ENCODE results near the gene SNRNP25.

Gene SNRNP25

DNA sequence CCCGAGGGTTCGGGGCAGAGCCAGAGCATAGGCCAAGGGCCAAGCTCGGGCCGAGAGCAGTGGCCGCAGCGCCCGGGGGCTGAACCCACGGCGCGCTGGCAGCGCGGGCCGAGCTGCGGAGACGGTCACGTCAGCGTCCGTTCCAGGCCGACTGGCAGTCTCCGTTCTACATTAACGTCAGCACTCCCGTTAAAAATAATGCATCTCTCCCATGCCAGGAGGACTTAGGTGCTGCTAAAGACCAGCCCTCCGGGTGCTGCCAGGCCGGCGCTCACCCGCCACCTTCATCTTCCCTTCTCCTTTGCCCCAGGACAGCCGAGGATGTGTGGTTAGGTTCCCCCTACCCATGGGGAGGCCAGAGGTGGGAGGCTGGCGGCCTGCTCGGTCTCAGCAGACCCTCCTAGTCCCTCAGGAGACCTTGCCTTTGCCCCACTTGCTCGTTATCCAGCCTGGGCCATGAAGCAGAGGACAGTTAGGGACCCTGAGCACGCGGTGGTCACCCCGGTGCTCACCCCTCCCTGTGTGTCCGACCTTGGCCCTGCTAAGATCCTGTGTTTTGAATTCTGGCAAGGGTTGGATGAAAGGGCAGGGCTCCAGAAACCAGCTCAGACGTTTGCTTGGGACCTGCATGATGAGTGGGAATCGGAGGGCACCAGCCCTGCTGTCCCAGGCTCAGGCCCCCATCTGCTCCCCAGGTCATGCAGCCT, 25.0 kb downstream of the SNRNP25 start:
- DNase-seq, result no peak

GRCh38 chr16:79151-80054, 25.8 kb downstream of the SNRNP25 start:
- DNase-seq, result no peak

- DNase-seq, result no peak
Measured at GRCh38 chr16:83060-83603, 29.5 kb downstream of the SNRNP25 start.

DNA sequence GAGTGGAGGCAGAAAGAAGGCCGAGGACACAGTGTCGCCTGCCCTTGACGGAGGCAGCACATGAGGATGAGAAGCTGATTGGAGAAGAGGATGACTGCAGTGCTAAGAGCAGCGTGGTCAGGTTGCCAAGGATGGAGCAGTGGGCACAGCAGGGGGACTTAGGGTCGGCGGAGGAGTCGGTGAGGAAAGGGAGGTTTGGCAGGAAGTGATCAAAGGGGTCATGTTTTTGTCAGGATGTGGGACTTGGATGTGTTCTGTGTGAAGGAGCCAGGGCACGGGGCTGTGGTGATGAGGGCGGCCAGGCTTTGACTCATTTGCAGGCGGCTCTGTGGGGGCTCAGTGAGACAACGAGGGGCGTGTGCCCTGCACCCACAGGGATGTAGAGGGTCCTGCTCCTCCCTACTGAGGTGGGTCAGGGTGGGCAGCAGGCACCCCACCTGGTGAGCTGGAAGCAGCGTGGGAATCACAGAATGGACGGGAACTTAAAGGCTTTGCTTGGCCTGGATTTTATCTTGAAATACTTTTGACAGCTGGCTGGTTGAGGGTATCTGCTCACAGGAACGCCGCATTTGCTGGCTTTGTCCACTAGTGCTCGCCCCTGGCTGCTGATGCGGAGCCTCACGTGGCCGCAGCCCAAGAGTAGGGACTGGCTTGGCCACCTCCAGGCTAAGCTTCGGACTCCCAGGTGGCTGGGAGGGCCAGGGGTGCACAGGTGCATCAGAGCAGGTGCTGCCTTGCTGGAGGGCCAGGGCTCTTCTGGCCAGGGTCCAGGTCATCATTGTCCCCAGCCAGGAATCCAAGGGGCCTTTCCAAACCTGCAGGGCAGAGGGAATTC, 30.4 kb downstream of the SNRNP25 start:
- no peak for DNase-seq

GRCh38 chr16:84718-85406, 31.2 kb downstream of the SNRNP25 start:
- peak; percentile 18 for DNase-seq

GRCh38 chr16:85407-85782, 31.8 kb downstream of the SNRNP25 start:
- DNase-seq, result no peak

GRCh38 chr16:85865-86264, 32.2 kb downstream of the SNRNP25 start:
- no peak for DNase-seq

DNA sequence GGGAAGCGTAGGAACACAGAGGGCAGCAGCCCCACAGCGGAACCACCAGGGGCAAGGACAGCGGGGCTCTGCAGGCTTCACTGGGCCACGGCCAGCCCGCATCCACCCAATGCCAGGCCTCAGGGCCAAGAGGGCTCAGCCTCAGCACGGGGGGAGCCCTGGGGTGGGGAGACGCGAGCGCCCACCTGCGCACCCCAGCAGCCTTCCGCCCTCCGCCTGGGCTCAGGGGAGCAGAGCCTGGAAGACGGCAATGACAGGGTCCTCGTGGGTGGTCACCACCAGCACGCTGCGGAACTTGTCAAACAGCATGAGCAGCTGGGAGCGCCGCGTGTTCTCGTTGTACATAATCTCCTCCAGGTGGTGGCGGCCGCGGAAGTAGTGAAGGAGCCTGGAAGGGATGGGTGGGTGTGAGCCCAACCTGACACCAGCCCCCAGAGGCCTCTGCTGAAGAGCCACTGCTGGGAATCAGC, 32.9 kb downstream of the SNRNP25 start:
- DNase-seq, result no peak

DNA sequence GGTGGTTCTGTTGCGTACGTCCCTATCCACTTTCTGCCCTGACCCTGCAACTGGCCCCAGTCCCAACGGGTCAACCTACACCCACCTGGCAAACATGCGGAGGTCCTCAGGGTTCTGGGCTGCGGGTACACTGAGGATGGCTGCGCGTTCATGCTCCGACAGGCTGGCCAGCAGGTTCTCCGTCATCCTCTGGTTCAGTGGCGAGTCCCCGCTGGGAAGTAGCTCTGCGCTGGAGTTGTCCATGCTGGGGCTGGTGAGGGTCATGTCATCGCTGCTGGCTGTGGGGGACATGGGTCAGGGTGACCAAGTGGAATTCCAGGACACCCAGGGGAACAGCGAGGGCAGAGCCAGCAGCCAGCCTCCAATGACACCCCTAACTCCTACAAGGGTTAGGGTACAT, 35.0 kb downstream of the SNRNP25 start:
- no peak for DNase-seq

- no peak for DNase-seq
Measured at GRCh38 chr16:89391-90302, 36.0 kb downstream of the SNRNP25 start.

DNA sequence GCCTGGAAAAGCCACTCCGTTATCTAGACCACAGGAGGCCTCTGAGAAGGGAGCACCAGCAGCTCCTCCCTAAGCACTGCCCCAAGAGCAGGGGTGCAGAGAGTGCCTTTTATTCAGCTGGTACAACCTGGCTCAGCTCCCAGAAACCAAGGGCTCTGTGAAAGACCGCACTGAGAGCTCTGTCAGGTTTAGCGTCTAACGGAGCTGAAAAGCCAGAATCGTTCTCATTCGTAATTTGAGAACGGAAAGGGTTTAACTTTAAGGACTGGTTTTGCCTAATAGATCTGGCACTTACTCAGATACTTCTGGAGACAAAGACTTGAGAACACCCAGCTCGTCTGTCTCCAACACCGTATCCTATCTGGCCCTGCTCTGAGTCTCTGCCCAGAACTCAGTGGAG, 37.9 kb downstream of the SNRNP25 start:
- DNase-seq, result no peak

DNA sequence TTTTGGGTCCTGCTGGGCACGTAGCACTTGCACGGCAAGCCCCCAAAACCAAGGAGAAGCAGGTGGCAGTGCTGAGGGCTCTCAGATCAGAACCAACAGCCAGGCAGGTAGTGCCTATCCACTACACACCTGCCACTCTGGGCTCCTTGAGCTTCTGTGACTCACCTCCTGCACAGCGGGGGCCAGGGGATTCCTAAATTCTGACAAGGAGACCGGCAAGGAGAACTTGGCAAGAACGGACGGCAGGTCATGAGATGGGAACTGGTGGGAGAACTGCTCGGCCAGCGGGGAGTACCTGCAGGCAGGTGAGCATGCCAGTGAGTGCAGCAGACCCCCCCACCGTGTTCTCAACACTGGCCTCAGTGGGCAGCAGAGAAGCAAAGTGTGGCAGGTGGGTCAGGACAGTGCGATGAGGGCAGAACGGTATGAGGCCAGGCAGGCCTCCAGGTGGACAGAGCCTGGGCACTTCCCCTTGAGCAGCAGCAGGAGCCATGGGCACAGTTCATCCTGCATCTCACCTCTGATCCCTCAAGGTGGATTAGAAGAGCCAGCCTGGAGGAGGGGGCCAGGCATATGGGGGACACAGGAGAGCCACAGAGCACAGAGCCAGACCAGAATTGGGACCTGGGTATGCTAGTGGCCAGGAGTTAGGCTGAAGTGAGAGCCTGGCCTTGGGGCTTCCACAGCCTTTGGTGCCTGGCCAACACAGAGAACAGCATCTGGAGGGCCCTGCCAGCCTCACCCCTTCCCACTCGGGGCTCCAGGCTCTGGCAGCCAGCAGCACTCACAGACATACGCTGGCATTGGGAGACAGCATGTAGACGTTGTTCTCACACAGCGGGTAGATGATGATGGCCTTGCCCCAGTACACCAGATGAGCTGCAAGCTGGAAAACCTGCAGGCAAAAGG, 39.1 kb downstream of the SNRNP25 start:
- DNase-seq, result no peak

- DNase-seq, result no peak
Measured at GRCh38 chr16:94918-95265, 41.3 kb downstream of the SNRNP25 start.

DNA sequence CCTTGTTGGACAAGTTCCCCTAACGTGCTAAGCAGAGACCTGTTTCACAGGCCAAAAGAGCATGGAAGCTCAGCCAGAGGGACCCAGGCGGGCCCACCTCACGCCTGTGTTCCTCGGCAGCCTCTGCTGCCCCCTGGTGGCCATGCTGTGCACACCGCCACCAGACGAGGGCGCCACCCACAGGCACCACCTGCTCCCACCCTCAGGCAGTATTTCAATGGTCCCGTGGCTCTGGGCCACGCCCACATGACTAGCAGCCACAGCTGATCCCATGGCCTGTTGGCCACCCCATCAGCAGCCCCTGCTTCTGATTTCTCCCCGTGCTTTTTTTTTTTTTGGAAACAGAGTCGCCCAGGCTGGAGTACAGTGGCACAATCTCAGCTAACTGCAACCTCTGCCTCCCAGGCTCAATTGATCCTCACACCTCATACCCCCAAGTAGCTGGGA, 43.3 kb downstream of the SNRNP25 start:
- DNase-seq, result peak; percentile 91

GRCh38 chr16:97822-98221, 44.2 kb downstream of the SNRNP25 start:
- DNase-seq, result no peak

GRCh38 chr16:100989-101388, 47.4 kb downstream of the SNRNP25 start:
- DNase-seq, result no peak

DNA sequence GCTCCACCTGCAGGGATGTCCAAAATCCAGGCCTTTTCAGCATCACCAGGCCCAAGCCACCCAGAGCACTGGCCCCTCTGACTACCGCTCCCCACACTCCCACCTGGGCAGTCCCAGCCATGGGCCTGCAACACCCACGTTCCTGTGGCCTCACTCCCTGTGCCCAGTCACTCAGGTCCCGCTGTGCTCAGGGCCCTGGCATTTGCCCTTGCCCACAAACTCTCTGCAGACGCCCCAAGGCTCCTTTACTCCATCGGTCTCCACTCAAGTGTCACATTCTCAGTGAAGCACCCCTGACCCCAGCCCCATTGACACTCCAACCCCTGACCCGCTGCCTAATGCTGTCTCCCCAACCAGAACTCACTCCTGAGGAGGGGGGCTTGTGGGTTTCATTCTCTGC, 48.0 kb downstream of the SNRNP25 start:
- no peak for DNase-seq

DNA sequence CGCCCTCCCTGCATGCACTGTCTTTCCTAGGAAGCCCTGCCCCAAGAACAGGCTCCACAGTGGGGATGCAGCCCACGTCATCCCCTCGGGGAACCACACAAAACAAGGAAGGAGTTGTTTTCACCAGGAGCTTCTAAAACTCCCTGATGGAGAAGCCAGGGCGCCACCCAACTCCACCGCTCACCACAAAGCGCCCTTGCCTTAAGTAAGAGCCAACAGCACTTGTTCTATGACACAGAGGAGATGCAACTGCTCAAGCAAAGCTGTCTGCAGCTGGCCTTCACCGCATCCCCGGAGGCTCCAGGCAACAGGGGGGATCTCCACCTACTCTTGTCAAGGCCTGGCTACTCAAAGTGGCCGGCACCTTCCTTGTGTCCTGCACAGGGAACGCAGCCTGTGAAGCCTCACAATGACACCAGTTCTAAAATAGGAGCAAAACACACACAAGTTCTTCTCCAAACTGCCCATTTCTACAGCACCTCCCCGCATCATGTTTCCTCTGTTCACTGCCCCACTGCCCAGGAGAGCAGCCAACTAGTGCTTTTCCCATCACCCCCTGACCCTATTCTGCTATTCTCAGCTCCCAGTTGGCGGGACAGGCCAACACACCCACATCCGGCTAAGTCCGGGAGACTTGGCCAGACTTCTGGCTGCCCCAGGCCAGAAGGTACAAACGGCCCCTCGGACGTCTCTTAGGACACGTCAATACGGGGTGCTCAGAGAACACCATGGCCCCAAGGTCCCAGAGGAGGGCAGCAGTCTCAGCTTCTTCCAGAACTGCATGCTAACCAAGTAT, 48.6 kb downstream of the SNRNP25 start:
- DNase-seq, result no peak

DNA sequence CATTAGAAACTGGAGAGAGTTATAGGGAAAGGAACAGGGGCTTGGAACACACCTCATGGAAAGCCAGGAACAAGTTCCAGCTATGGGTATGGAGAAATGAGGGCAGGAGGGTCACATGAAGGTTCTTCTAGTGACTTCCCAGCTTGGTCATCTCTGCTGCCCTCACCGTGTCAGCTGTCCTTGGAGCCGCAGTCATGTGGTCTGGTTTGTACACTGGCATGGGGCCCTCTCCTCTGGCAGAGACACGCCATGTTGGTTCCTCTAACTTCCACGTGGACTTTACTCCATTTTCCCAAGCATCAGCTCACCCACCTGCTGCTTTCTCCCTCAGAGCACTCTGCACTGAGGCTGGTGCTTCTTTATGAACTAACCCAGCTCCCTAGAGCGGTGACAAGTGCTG, 50.7 kb downstream of the SNRNP25 start:
- DNase-seq, result no peak

Data from CD4-positive, alpha-beta T cell treated with Interleukin-21 for 1 hour (primary cell).